ENCODE data around the gene ICE1. TPM values are rescaled to one million over a fixed set of nuclear protein-coding genes. Genes with fewer than 3 reads are reported as not detected.
"Not testable (repeated sequence)": the region's sequence is repeated elsewhere in the genome, so short reads cannot be mapped to it uniquely, and the experiment has no call there.

ICE1 gene
- total and polyA plus RNA-seq, 4 donors, result 4.1 to 18.8 (median 9.5) TPM

DNA sequence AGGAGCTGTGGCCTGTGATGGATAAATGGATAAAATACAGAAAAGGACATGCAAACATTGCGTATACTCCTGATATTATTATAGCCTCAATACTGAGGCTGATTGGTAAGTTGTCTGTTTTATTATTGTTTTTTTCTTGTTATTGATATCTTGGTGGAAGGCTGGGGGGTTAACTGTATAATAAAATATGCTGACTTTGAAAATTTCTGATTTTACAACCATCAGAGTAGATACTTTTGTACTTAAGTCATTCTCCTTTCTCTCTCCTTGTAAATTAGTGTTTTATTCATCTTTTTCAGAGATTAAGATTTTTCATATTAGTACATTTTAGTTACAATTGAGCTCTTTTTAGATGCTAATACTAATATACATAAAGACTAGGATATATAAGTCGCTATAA, 53.5 kb downstream of the ICE1 start:
- H3K27me3 ChIP-seq (ENCODE audit: control insufficient read depth in 4 of 4, insufficient read depth in 4 of 4, low read length in 3 of 4), result no peaks in the 10 kb centered on the region
- no peaks in the 10 kb centered on the region for H3K4me1 ChIP-seq (ENCODE audit: control insufficient read depth in 4 of 4, insufficient read depth in 4 of 4, low read length in 3 of 4)
- H3K27ac ChIP-seq (ENCODE audit: low read depth in 1 of 2, low read length in 2 of 2), result no peak overlapping the region
- no peak overlapping the region for H3K4me3 ChIP-seq (ENCODE audit: low read depth in 1 of 3, low read length in 3 of 3)
- H3K9ac ChIP-seq (ENCODE audit: low read depth in 1 of 2, low read length in 2 of 2), result no peak overlapping the region
- DNase-seq (ENCODE audit: low spot score), result no peak
- H3K36me3 ChIP-seq (ENCODE audit: control insufficient read depth in 4 of 4, insufficient read depth in 3 of 4, low read depth in 1 of 4, low read length in 3 of 4), result peaks cover 3 to 21% (median 16%) of the 10 kb centered on the region in 4 donors
- 98% methylated on average over 2 of the region's 2 CpGs for WGBS
- H3K9me3 ChIP-seq (ENCODE audit: control insufficient read depth in 4 of 4, low read length in 3 of 4), result no peaks in the 10 kb centered on the region
- TF ChIP-seq HNF4A (conservative IDR thresholded peaks at IDR 0.05) (no peak), FOXA1 (IDR thresholded peaks at IDR 0.05) (no peak), RAD21 (IDR thresholded peaks at IDR 0.05) (no peak)
- TF ChIP-seq, protein P1, sequence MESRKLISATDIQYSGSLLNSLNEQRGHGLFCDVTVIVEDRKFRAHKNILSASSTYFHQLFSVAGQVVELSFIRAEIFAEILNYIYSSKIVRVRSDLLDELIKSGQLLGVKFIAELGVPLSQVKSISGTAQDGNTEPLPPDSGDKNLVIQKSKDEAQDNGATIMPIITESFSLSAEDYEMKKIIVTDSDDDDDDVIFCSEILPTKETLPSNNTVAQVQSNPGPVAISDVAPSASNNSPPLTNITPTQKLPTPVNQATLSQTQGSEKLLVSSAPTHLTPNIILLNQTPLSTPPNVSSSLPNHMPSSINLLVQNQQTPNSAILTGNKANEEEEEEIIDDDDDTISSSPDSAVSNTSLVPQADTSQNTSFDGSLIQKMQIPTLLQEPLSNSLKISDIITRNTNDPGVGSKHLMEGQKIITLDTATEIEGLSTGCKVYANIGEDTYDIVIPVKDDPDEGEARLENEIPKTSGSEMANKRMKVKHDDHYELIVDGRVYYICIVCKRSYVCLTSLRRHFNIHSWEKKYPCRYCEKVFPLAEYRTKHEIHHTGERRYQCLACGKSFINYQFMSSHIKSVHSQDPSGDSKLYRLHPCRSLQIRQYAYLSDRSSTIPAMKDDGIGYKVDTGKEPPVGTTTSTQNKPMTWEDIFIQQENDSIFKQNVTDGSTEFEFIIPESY (IDR thresholded peaks at IDR 0.05), result no peak

DNA sequence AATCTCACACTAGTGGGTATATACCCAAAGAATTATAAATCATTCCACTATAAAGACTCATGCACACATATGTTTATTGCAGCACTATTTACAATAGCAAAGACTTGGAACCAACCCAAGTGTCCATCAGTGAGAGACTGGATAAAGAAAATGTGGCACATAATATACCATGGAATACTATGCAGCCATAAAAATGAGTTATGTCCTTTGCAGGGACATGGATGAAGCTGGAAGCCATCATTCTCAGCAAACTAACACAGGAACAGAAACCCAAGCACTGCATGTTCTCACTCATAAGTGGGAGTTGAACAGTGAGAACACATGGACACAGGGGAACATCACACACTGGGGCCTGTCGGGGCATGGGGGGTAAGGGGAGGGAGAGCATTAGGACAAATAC, 57.1 kb downstream of the ICE1 start:
- WGBS, result 100% methylated on average over 1 of the region's 1 CpG
- H3K27me3 ChIP-seq (ENCODE audit: control insufficient read depth in 4 of 4, insufficient read depth in 4 of 4, low read length in 3 of 4); DNase-seq (ENCODE audit: low spot score); H3K9me3 ChIP-seq (ENCODE audit: control insufficient read depth in 4 of 4, low read length in 3 of 4); H3K4me1 ChIP-seq (ENCODE audit: control insufficient read depth in 4 of 4, insufficient read depth in 4 of 4, low read length in 3 of 4); H3K4me3 ChIP-seq (ENCODE audit: low read depth in 1 of 3, low read length in 3 of 3); H3K9ac ChIP-seq (ENCODE audit: low read depth in 1 of 2, low read length in 2 of 2); H3K27ac ChIP-seq (ENCODE audit: low read depth in 1 of 2, low read length in 2 of 2): not testable (repeated sequence)
- H3K36me3 ChIP-seq (ENCODE audit: control insufficient read depth in 4 of 4, insufficient read depth in 3 of 4, low read depth in 1 of 4, low read length in 3 of 4), result peaks cover 0 to 18% (median 10%) of the 10 kb centered on the region in 4 donors

DNA sequence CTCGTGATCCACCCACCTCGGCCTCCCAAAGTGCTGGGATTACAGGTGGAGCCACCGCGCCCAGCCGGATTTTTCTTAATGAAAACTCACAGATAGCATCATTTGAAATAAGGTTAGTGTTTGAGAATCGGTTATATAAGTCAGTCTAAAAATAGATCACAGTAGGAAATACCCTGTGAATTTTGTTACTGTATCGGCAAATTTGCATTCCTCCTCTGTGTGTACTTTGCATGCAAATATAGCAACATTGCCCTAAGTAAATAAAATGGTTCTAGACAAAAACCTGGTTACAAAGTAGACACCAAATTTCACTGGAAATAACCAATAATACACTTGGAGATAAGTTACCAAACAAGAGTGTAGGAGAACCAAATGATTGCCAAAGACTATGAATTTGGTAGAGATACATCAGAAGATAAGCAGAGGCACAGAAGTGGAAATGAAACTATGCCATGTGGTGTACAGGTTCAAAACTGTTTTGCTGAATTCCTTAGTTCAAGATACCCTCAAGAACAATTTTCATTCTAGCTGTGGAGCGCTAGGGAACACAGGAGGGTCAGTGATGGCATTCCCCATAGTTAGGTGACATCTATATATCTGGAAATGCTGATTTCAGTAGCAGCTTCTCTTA, 58.1 kb downstream of the ICE1 start:
- Histone ChIP-seq H3K4me3 (ENCODE audit: low read depth in 1 of 3, low read length in 3 of 3) (no peak overlapping the region), H3K27me3 (ENCODE audit: control insufficient read depth in 4 of 4, insufficient read depth in 4 of 4, low read length in 3 of 4) (no peaks in the 10 kb centered on the region), H3K4me1 (ENCODE audit: control insufficient read depth in 4 of 4, insufficient read depth in 4 of 4, low read length in 3 of 4) (no peaks in the 10 kb centered on the region), H3K9ac (ENCODE audit: low read depth in 1 of 2, low read length in 2 of 2) (no peak overlapping the region), H3K36me3 (ENCODE audit: control insufficient read depth in 4 of 4, insufficient read depth in 3 of 4, low read depth in 1 of 4, low read length in 3 of 4) (peaks cover 0 to 9% (median 5%) of the 10 kb centered on the region in 4 donors), H3K9me3 (ENCODE audit: control insufficient read depth in 4 of 4, low read length in 3 of 4) (no peaks in the 10 kb centered on the region), H3K27ac (ENCODE audit: low read depth in 1 of 2, low read length in 2 of 2) (no peak overlapping the region)
- TF ChIP-seq TAF1 (conservative IDR thresholded peaks at IDR 0.05) (no peak), FOXA1 (IDR thresholded peaks at IDR 0.05) (no peak), EGR1 (IDR thresholded peaks at IDR 0.05; ENCODE audit: low read depth in 2 of 2) (no peak), RAD21 (IDR thresholded peaks at IDR 0.05) (no peak)
- TF ChIP-seq, protein P2, sequence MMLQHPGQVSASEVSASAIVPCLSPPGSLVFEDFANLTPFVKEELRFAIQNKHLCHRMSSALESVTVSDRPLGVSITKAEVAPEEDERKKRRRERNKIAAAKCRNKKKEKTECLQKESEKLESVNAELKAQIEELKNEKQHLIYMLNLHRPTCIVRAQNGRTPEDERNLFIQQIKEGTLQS (IDR thresholded peaks at IDR 0.05), result no peak
- DNase-seq (ENCODE audit: low spot score), result no peak
- 96% methylated on average over 8 of the region's 8 CpGs for WGBS

DNA sequence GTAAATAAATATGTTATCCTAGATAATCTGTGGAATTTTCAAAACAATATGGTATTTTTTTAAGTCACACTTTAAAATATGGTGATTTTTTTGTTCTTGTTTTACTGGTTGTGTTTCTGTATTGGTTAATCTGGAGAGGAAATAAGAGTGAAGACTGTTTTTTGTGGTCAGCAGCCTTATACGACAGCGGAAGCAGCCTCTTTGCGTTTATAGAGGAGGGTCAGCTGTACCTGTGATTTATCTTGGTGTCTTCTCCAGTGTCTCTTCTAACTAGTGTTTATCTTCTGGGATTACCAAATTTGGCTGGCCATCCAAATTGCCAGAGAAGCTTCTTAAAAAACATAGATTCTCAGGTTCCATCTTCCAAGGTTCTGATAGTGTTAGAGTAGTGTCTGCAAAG, 58.7 kb downstream of the ICE1 start:
- 83% methylated on average over 3 of the region's 3 CpGs for WGBS
- no peak overlapping the region for H3K9ac ChIP-seq (ENCODE audit: low read depth in 1 of 2, low read length in 2 of 2)
- TF ChIP-seq FOXA1 (IDR thresholded peaks at IDR 0.05) (no peak), YY1 (IDR thresholded peaks at IDR 0.05) (no peak)
- no peak overlapping the region for H3K4me3 ChIP-seq (ENCODE audit: low read depth in 1 of 3, low read length in 3 of 3)
- no peak for DNase-seq (ENCODE audit: low spot score)
- H3K36me3 ChIP-seq (ENCODE audit: control insufficient read depth in 4 of 4, insufficient read depth in 3 of 4, low read depth in 1 of 4, low read length in 3 of 4), result peaks cover 0 to 5% (median 3%) of the 10 kb centered on the region in 4 donors
- H3K27ac ChIP-seq (ENCODE audit: low read depth in 1 of 2, low read length in 2 of 2), result no peak overlapping the region
- H3K9me3 ChIP-seq (ENCODE audit: control insufficient read depth in 4 of 4, low read length in 3 of 4), result no peaks in the 10 kb centered on the region
- no peaks in the 10 kb centered on the region for H3K27me3 ChIP-seq (ENCODE audit: control insufficient read depth in 4 of 4, insufficient read depth in 4 of 4, low read length in 3 of 4)
- no peaks in the 10 kb centered on the region for H3K4me1 ChIP-seq (ENCODE audit: control insufficient read depth in 4 of 4, insufficient read depth in 4 of 4, low read length in 3 of 4)
